ENCODE results near the gene SEMA3F. TPM values are rescaled to one million over a fixed set of nuclear protein-coding genes. Genes with fewer than 3 reads are reported as not detected.

The SEMA3F gene
- total RNA-seq, 4 donors from 2014 or later, result 106 to 151 (median 120) TPM

GRCh38 chr3:50128001-50128400 is 27.1 kb upstream of the SEMA3F start:
- WGBS, 2 donors, result 79 to 80% methylated on average over 4 of the region's 4 CpGs
- no peak overlapping the region for H3K4me3 ChIP-seq (ENCODE audit: low read depth, poor library complexity, severe bottlenecking)
- DNase-seq (ENCODE audit: low spot score in 2 of 2), result no peak
- no peak for TF ChIP-seq POLR2A (IDR thresholded peaks at IDR 0.05)
- TF ChIP-seq CTCF (IDR thresholded peaks at IDR 0.05), result no peak
- intact Hi-C loops (cut with DNase I; ENCODE audit: low total_unique reads), result loop anchor here (10.0 kb wide), 1 partner anchor 147 kb away; the partner anchor contains the start of gene LSMEM2

- no peak overlapping the region for H3K4me3 ChIP-seq (ENCODE audit: low read depth, poor library complexity, severe bottlenecking)
- intact Hi-C loops (cut with DNase I; ENCODE audit: low total_unique reads), result no loop called here
- TF ChIP-seq POLR2A (IDR thresholded peaks at IDR 0.05), result no peak
- DNase-seq (ENCODE audit: low spot score in 2 of 2), result no peak
- WGBS, 2 donors, result 100% methylated on average over 1 to 2 of the region's 2 CpGs
These were observed 24.7 kb upstream of the SEMA3F start for GRCh38 chr3:50130436-50130835.

- no peak for DNase-seq (ENCODE audit: low spot score in 2 of 2)
- no peak for TF ChIP-seq POLR2A (IDR thresholded peaks at IDR 0.05)
- no peak for TF ChIP-seq CTCF (IDR thresholded peaks at IDR 0.05)
- no peak overlapping the region for H3K4me3 ChIP-seq (ENCODE audit: low read depth, poor library complexity, severe bottlenecking)
- 64 to 76% methylated on average over 5 to 6 of the region's 6 CpGs for WGBS, 2 donors
- intact Hi-C loops (cut with DNase I; ENCODE audit: low total_unique reads), result no loop called here
These were observed 22.5 kb upstream of the SEMA3F start for GRCh38 chr3:50132421-50133282.

- intact Hi-C loops (cut with DNase I; ENCODE audit: low total_unique reads), result no loop called here
- WGBS, 2 donors, result 68% methylated on average over 4 of the region's 4 CpGs; no CpG with 5 or more reads in 1 of the 2 donors
- H3K4me3 ChIP-seq (ENCODE audit: low read depth, poor library complexity, severe bottlenecking), result no peak overlapping the region
- TF ChIP-seq POLR2A (IDR thresholded peaks at IDR 0.05) (no peak), CTCF (IDR thresholded peaks at IDR 0.05) (no peak)
- no peak for DNase-seq (ENCODE audit: low spot score in 2 of 2)
These were observed 21.9 kb upstream of the SEMA3F start for GRCh38 chr3:50133283-50133615.

- intact Hi-C loops (cut with DNase I; ENCODE audit: low total_unique reads), result no loop called here
- WGBS, 2 donors, result 42 to 43% methylated on average over 2 of the region's 2 CpGs
- no peak for DNase-seq (ENCODE audit: low spot score in 2 of 2)
- no peak overlapping the region for H3K4me3 ChIP-seq (ENCODE audit: low read depth, poor library complexity, severe bottlenecking)
- no peak for TF ChIP-seq CTCF (IDR thresholded peaks at IDR 0.05)
- TF ChIP-seq POLR2A (IDR thresholded peaks at IDR 0.05), result no peak
These were observed 20.8 kb upstream of the SEMA3F start for GRCh38 chr3:50134367-50134766.

GRCh38 chr3:50135964-50136363 is 19.2 kb upstream of the SEMA3F start:
- intact Hi-C loops (cut with DNase I; ENCODE audit: low total_unique reads), result no loop called here
- no peak overlapping the region for H3K4me3 ChIP-seq (ENCODE audit: low read depth, poor library complexity, severe bottlenecking)
- no peak for DNase-seq (ENCODE audit: low spot score in 2 of 2)
- 92 to 97% methylated on average over 5 of the region's 5 CpGs for WGBS, 2 donors
- TF ChIP-seq POLR2A (IDR thresholded peaks at IDR 0.05) (no peak), CTCF (IDR thresholded peaks at IDR 0.05) (no peak)
